Neural crest cell (in vitro differentiated cells): Measurements from ENCODE around the gene SNX13. TPM values are rescaled to one million over a fixed set of nuclear protein-coding genes. Genes with fewer than 3 reads are reported as not detected.

Experiments used
- DNase-seq: peaks from one replicate; pipeline ENCODE4 v3.0.0; 2021; ENCODE audit warnings: low read depth, mixed read lengths, low spot score
- H3K27ac Mint-ChIP-seq: one replicate; pipeline ENCODE4 v1.8.0; 2021; ENCODE audit warnings: mild to moderate bottlenecking, mixed read lengths; ENCODE audit not compliant: unreplicated experiment
- H3K27me3 Mint-ChIP-seq: 2 replicates; pipeline ENCODE4 v1.8.0; 2021; ENCODE audit warnings: low read depth, mild to moderate bottlenecking, mixed read lengths
- H3K36me3 Mint-ChIP-seq: 2 replicates; pipeline ENCODE4 v1.8.0; 2021; ENCODE audit warnings: low read depth, mild to moderate bottlenecking, mixed read lengths
- H3K4me1 Mint-ChIP-seq: 2 replicates; pipeline ENCODE4 v1.8.0; 2021; ENCODE audit warnings: mixed read lengths
- H3K4me3 Mint-ChIP-seq: one replicate; pipeline ENCODE4 v1.8.0; 2021; ENCODE audit warnings: mild to moderate bottlenecking, mixed read lengths
- H3K9me3 Mint-ChIP-seq: 2 replicates; pipeline ENCODE4 v1.8.0; 2021; ENCODE audit warnings: mixed read lengths
- total RNA-seq: library from RNA; stranded (reverse); gene quantifications from 2 replicates; pipeline ENCODE4 v1.2.1, GENCODE V29; 2021
- TF ChIP-seq, protein P1 (sequence below): fragments of 200-600 bp; sonication (generic); conservative IDR thresholded peaks from 2 replicates; pipeline ENCODE4 v1.5.0; 2021; ENCODE audit warnings: antibody characterized with exemption, mild to moderate bottlenecking

SNX13 gene
- total RNA-seq, 1 donor from 2014 or later, result 35.4 TPM

DNA sequence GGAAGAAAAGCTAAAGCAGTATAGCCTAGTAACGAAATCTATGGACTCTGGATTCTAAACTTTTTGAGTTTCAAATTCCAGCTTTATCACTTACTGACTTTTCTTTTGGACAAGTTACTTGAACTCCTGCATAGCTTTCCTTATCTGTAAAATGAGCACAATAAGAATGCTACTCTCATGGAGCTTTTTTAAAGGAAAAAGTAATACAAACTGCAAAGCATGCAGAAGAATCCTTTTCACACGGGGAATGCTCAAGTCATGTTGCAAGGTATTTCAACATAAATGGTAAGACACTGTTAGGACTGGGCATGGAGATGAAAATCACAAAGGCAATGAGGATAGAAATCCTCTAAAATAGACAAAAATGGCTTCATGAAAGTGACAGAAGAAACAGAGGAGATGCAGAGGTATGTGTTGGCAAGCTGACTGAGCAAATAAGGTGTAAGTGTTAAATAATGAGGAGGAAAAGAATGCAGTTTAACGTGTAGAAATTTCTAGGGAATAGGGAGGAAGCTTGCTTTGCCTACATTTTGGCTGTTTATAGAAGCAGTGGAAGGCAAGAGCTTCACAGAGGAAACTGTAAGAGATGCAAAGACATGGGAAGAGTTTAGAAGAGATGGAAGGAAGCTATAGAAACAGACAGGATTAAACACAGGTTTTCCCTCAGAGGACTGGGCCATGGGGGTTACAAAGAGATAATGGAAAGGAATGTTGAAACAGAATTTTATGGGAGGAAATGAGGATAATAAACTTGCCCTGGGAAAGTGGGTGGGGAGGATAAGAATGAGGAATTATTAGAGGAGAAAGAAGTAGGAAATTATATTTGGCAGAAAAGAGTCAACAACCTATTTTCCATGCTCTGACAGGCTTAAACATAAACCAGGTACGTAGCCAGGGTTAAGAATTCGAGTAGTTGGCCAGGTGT lies 28.8 kb upstream of the SNX13 start:
- Mint-ChIP-seq H3K27ac (no peak overlapping the region), H3K9me3 (no peaks in the 10 kb centered on the region), H3K27me3 (no peaks in the 10 kb centered on the region), H3K4me1 (no peaks in the 10 kb centered on the region), H3K36me3 (no peaks in the 10 kb centered on the region), H3K4me3 (no peak overlapping the region)
- DNase-seq, result no peak
- TF ChIP-seq, protein P1, sequence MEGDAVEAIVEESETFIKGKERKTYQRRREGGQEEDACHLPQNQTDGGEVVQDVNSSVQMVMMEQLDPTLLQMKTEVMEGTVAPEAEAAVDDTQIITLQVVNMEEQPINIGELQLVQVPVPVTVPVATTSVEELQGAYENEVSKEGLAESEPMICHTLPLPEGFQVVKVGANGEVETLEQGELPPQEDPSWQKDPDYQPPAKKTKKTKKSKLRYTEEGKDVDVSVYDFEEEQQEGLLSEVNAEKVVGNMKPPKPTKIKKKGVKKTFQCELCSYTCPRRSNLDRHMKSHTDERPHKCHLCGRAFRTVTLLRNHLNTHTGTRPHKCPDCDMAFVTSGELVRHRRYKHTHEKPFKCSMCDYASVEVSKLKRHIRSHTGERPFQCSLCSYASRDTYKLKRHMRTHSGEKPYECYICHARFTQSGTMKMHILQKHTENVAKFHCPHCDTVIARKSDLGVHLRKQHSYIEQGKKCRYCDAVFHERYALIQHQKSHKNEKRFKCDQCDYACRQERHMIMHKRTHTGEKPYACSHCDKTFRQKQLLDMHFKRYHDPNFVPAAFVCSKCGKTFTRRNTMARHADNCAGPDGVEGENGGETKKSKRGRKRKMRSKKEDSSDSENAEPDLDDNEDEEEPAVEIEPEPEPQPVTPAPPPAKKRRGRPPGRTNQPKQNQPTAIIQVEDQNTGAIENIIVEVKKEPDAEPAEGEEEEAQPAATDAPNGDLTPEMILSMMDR, result no peak

DNA sequence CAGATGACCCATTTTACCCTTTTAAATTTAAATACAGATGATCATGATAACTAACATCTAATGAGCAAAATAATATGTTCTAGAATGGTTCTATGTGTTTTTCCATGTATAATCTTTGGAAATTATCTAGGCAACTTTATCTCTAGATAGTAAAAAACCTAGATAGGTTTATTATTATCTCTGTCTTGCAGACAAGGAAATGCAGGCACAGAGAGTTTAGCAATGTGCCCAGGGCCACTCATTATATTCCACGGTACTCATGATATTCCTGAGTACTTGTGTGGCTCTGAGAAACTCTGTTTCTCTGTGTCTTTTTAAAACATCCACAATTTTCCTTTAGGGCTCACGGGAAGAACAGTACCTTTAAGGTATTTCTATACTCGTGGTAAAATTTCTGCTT lies 26.4 kb upstream of the SNX13 start:
- Mint-ChIP-seq H3K4me3 (no peak overlapping the region), H3K36me3 (no peaks in the 10 kb centered on the region), H3K27me3 (no peaks in the 10 kb centered on the region), H3K9me3 (no peaks in the 10 kb centered on the region), H3K27ac (no peak overlapping the region), H3K4me1 (no peaks in the 10 kb centered on the region)
- no peak for DNase-seq
- TF ChIP-seq, protein P1, result no peak

DNA sequence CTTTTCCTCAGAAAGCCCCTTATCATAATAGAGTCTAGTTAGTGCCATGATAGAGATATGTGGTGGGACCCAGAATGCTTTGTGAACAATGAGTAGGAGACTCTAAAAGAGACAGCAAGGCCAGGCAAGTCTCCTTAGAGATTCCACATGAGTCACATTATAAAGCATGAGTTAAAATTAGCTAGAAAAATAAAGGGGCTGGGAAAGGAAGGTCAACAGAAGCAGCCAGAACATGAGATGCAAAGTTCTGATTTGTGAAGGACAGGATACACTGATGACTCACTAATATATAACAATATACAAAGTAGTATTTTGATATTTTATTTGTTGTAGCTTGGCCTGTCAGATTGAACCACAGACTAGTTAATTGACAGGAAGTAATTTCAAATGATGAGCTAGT lies 25.3 kb upstream of the SNX13 start:
- Mint-ChIP-seq H3K9me3 (no peaks in the 10 kb centered on the region), H3K27ac (no peak overlapping the region), H3K4me3 (no peak overlapping the region), H3K4me1 (no peaks in the 10 kb centered on the region), H3K27me3 (no peaks in the 10 kb centered on the region), H3K36me3 (no peaks in the 10 kb centered on the region)
- TF ChIP-seq, protein P1, result no peak
- no peak for DNase-seq

DNA sequence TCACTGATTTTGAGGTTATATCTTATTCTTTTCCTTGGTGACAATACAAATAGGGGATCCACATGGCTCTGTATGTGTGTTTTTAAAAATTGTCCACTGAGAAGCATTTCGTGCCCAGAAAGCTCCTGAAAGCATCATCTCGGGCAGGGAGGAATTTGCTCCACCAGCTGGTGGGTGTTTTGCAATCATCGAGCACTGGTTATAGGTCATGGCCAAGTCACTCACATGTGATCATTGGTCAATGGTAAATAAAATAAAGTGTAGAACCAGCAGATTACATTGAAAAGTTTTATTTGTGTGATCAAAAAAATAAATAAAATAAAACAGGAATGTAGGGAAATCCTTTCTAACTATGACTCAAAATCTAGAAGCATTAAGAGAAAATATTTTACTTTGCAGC lies 23.0 kb upstream of the SNX13 start:
- Mint-ChIP-seq H3K27me3 (no peaks in the 10 kb centered on the region), H3K36me3 (no peaks in the 10 kb centered on the region), H3K9me3 (no peaks in the 10 kb centered on the region), H3K4me3 (no peak overlapping the region), H3K4me1 (no peaks in the 10 kb centered on the region), H3K27ac (no peak overlapping the region)
- no peak for DNase-seq
- TF ChIP-seq, protein P1, result no peak

DNA sequence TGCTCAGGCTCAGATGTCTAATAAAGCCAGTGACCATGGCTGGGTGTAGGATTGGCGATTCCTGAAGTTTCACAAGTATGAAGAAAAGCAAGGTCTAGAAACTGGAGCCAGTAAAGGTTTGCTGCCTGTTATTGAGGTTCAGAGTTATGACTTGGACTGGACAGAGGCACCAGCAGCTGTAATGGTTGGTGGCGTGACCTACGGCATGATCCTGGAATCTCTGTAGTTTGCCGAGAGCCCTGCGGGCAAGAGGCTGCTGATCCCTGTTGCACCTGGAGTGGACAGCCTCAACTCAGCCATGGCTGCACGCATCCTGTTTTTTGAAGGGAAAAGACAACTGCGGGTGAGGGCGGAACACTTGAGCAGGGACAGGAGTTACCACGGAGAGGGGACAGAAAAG lies 22.4 kb upstream of the SNX13 start:
- Mint-ChIP-seq H3K4me1 (no peaks in the 10 kb centered on the region), H3K4me3 (no peak overlapping the region), H3K9me3 (no peaks in the 10 kb centered on the region), H3K36me3 (no peaks in the 10 kb centered on the region), H3K27me3 (no peaks in the 10 kb centered on the region), H3K27ac (no peak overlapping the region)
- TF ChIP-seq, protein P1, result no peak
- no peak for DNase-seq
